Measurements from ENCODE around the gene PPP1R12B.
"Not testable (repeated sequence)": the region's sequence is repeated elsewhere in the genome, so short reads cannot be mapped to it uniquely, and the experiment has no call there.

The PPP1R12B gene

DNA sequence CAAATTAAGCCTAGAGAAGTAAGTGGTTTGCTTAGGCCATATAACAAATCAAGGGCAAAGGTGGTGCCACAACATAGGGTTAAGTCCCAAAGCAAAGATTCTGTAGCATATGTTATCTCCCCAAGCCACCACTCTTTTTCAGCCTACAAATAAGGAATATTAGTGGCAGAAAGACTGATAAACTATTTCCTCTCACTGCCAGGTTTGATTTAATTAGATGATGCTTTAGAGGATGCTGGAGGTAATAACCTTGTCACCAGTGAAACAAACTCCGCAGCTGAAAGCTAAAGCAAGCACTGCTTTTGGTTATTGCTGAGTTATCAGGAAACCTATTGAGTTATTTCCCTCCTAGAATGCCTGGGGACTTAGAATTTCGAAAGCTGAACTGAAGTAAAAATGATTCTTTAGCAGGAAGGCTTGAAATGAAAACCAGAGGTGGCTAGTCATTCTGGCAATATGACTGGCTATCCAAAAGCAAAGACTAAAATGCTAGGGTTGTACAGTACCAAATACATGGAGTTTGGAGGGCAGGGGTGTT lies 216.5 kb downstream of the PPP1R12B start:
- no peak for DNase-seq

DNA sequence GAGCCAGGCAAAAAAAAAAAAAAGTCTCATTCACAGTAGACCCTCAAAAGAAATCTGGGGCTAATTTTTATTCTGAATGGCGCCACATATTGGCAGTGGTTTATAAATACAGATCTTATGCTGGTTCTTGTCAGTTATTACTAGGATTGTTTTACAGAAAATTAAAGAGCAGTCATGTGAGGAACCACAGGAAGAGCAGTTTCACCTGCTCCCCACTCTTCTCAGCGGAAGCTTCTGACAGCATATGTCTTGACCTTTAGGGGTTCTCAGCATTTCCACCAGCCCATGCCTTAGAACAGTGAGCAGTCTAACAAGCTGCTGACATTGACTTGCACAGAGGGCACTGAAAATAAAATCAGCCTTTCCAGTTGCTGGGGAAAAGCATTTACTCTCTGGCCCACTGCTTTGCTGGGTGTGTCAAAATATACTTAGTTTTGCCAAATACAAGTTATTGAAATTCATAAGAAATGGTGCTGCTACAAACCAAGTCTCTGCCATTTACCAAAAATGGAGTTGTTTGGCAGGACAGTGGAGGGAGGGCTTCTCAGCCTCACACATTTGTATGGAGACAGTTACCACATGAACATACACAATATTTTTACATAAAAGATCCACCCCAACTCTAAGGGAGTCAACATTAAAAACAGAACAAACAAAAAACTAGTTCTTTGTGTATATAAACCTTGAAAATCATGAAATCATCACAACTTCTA lies 217.5 kb downstream of the PPP1R12B start:
- DNase-seq: peak in 1 of 14 donors; percentile 11

DNA sequence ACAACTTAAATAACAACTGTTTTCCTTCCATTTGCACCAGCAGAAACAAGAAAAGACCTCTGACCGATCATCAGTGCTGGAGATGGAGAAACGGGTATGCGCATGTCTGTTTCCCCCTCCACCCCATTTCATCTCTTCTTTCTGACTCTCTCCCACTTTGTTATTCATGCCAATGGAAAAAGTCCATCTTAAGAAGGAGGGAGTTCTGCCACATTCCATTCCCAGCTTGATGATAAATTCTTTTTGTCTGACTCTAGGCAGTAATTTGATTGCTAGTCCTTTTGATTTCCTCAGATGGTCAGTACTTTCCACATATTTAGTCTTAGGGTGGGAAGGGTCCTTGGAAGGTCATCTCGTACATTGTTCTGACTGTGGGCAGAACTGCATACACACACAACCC lies 219.2 kb downstream of the PPP1R12B start:
- DNase-seq: no peak

DNA sequence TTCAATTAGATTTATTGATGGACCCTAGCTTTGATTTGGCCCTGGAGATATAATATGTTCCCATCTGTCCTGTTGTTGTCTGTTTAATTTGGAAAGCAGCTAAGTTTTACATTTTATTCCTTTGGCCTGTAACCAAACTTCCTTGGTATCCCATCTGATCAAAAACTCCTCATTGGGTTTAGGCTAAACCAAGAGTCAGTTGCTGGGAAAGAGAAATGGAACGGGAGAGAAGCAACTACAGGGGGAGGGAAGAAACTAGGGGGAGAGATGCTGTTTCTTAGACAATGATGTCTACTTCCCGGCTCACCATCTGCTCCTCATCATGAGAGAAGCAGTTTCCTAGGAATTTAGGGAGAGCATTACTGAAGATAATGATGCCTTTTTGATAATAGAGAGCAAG lies 219.9 kb downstream of the PPP1R12B start:
- DNase-seq: no peak

DNA sequence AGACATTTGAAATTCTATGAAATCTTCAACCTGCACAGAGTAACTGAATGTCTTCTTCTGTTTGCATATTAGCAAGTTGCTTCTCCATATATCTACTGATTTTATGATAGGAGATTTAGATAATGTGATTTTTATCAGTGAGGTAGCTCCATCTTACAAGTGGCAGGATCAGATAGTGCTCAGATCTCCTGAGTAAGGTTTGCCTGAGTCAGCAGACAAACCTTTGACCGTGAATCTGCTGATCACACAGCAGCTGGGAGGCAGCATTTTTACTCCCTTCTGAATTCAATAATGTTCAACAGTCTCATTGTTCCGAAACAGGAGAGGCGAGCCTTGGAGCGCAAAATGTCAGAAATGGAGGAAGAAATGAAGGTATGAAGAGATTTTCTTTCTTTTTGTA lies 220.3 kb downstream of the PPP1R12B start:
- DNase-seq: no peak

DNA sequence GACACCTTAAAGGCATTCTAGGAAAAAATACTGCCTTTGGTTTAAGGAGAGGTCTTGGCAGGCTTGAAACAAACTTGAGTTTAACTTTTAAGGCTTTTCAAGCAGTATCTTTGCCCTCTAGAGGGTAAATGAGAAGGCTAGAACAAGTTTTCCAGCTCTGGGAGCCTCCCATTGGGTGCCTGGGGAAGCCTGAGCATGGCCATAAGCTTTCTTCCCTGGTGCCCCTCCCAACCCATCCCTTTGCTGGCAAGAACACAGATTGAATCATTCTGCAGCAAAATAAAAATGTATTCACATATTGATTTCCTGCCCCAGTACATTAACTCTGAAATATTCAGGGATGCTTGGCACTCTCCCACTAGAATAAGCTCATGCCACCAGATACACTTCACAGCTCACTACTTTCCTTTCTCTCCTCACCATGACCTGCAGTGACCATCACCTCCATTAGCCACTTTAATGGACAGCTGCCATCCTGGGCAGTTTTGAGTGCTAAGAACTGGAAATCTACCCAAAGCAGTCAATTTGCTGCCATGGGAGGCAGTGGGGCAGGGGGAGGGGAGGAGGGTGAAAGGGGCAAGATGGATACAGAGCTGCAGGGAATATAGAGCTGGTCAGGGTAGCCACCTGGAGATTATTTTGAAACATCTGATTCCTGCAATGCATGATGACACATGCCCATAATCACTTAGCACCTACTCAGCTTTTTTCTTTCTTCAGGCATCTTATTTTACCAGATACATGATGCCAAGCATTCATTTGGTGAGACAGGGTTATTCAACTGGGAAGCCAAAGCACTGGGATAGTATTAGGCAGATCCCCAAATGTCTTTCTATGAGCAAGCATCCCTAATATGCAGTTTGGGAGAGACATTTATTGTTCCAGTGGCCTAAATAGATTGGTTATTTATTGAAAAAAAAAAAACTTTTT lies 221.2 kb downstream of the PPP1R12B start:
- DNase-seq: no peak

DNA sequence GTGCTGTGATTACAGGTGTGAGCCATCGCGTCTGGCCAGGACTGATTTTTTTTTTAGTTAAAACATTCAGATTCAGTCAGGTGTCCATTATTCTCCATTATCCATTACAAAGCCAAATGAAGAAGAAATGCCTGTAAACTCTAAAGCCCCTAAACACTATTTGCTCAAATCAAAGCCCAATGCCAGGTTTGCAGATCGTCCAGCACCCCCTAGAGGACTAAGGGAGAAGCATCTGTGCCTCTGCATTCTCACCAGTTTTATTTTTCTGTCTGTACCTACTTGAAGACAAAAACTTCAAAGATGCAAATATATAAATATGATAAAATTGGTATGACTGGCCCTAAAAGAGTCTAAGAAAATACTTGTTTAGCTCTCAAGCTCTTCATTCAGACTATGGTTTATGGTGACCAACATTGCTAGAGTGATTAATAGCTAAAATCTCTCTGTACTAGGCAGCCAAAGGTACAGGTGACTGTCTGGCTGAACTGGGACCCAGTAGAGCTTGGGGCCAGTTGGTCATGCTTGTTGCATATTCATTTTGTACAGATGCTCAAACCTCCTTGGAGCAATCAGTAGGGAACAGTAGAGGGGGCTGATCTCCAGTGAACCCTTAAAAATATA lies 223.3 kb downstream of the PPP1R12B start:
- peak in 2 of 14 donors; percentile 10 to 18 for DNase-seq

DNA sequence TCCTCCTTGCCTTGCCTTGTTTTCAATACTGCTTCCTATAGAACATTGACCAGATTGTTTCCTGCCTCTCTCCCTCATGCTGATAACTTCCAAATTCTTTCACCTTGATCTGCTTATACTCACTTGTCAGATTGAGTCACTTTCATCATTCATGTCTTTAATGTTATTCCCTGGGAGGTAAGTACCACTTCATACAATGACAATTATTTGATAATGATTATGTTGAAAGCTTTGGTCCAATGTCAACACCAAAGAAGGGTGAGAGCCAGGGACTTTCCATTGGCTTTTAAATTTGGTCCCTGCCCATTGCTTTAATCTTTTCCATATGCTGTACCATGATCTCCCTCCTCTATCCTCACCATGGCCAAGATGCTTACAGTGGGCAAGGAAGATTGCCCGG lies 224.4 kb downstream of the PPP1R12B start:
- no peak for DNase-seq

DNA sequence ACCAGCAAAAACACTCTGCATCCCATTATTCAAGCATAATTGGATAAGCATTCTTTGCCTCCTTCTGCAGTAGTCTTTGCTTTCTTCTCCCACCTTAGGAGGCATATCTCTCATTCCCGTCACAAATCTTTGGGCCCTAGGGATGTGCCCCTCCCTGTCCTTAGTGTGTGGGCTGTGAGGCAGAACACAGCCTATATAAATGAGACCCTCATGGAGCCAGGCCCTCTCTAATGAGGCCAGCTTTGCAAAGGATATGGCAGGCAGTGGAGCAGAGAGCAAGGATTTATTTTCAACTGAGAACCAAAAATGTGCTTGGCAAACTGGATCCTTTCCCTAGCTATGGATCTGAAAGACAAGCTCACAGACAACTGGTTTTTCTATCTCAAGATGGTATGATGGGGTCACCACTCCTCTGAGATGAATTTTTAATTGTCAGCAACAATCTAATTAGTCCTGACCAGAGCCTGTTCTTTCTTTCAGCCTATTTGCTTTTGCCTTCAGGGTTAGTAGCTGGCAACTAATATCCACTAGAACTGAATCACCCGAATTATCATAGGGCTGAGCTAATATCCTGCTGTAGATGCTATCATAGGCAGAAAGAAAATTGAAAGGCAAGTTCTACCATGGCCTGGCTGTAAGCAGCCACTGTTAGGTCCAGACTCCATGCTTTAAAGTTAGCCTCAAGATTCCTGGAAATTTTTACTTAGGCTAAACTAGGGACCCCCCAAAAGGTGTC lies 227.6 kb downstream of the PPP1R12B start:
- no peak for DNase-seq

DNA sequence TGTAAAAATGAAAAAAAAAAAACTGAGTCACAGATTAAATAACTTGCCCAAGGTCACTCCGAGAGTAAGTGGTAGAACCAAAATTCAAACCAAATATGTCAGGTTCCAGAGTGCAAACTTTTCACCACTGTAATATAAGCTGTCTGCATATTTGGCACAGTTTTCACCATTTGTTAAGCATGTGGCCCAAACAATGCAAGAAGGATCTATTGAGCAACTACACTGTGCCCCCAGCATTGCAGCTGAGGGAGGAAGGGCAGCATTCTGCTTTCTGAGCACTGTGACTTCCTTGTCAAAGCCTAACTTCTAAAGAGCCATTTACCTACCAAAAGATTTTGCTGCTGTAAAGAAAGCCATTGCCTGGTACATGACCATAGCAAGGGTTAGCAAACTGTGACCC lies 228.3 kb downstream of the PPP1R12B start:
- DNase-seq: no peak

DNA sequence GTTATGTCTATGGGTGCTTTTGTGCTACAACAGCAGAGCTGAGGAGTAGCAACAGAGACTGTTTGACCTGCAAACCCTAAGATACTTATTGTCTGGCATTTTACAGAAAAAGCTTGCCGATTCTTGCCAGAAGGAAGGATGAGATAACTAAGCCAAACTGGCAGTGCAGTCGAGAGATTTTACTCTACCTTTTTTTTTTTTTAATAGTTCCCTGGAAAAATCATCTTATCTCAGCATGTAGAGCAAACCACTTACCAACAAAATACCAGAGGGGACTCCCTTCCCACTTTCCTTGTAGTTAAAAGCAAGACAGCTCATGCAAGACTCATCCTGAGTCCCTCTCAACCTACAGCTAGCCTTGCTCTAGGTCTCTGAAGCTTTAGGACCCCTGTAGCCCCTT lies 228.9 kb downstream of the PPP1R12B start:
- no peak for DNase-seq

DNA sequence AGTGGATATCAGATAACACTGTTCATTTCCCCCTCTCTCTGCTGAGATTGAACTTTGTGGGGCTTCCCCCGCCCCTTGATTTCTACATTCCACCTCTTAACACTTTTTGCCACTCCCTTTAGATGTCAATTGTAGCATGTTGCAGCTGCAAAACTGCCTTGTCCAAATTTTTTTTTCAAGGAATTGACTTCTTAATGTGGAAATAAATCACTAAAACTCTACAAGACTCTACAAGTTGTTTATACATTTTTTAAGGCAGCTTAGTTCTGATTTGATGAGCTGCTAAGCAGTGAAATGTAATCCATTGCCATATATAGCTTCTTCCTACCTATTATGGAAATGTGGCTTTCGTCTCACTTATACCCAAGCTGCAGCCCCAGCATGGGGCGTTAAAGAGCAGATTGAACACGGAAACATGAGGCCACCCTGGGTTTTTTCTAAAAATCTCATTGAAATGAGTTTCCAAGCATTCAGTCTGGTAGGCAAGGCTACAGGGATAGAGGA lies 229.6 kb downstream of the PPP1R12B start:
- DNase-seq: peak in 1 of 14 donors; percentile 9

DNA sequence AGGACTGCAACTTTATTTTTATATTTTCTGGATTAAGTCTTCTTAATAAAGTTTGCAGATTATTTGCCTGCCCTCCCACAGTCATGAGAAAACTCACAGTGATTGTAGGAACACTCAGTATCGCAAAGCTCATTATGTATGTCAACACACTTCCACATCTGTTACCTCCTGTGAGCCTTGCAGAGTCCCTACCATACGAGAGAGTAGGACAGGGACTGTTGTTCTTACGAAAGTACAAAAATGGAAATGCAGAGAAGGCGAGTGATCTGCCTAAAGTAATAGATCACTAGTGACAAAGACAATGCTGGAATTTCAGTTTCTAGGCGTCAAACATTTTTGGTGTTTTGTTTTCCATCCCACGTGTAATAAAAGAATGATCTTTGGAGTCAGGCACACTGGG lies 230.1 kb downstream of the PPP1R12B start:
- no peak for DNase-seq

DNA sequence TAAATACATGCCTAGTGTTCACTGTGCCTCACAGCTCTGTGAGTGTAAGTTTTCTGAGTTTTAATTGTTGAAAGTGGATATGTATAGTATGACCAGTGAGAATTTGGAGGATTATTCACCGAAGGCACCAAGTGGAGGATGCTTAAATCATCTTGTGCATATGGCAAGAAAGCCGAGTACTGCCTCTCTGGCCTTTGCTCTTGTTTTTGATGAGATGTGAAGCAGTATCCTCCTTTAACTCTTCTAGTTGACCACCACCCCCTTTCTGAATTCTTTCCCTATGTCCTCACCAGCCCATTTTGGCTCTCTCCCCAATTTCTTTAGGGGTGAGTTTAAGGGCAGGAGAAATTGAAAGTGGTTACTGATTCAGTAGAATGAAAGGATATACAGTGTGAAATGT lies 231.3 kb downstream of the PPP1R12B start:
- no peak for DNase-seq

DNA sequence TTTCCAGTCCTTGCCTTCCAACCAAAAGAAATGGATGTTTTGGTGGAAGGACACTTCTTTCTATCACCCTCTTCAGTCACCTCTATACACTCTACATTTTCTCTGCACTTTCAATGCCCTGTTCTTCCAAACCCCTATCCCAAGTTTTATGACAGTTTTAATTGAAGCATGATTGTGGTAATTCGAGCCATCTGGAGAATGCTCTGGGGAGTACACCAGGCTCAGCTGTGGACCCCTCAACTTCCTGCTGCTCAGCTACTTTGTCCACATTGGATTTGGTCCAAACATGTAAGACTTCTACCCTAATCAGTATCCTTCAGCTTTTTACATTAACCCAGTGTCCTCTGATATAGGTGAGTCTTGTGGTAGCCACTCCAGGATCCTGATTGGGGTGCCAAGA lies 232.1 kb downstream of the PPP1R12B start:
- no peak for DNase-seq

DNA sequence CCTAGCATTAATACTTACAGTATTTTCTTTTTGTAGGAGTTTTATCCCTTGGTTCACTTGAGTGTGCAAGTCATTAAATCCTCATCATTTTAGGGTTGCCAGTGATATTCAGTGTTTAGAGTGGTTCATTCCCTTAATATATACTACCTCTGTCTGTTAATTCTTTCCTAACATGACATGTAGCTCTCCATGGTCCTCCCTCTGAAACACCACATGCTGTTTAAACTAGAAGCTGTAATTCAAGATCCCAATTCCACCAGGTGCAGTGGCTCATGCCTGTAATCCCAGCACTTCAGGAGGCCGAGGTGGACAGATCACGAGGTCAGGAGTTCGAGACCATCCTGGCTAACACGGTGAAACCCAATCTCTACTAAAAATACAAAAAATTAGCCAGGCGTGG lies 233.9 kb downstream of the PPP1R12B start:
- not testable (repeated sequence) for DNase-seq

DNA sequence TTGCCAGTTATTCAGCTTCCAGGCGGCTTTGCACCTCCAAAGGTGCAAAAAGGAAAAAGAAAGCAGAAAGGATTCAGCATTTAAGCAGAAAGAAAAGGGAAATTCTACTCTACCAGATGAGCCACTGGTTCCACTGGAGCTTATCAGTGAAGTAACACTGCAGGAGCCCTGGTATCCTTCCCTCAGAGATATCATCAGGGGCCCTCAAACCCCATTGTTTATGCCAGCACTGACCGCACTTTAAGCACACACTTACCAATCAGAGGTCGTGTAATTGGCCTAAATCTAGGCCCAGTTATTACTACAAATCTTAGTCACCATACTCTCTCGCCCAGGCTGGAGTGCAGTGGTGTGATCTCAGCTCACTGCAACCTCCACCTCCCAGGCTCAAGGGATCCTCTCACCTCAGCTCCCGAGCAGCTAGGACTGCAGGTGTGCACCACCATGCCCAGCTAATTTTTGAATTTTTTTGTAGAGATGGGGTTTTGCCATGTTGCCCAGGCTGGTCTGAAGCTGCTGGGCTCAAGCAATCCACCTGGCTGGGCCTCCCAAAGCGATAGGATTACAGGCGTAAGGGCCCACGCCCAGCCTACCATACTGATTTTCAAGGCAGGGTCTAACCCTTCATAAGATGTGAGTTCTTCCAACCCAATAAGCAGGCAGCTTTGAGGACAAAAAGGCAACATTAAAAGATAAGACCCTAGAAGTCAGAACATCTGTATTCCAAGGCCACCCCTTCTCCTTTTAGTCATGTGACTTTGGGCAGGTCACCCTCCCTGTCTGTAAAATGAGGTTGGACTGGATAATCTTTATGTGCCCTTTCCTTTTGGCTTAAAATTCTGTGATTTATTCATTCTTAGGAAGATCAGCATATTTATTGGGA lies 236.4 kb downstream of the PPP1R12B start:
- no peak for DNase-seq

DNA sequence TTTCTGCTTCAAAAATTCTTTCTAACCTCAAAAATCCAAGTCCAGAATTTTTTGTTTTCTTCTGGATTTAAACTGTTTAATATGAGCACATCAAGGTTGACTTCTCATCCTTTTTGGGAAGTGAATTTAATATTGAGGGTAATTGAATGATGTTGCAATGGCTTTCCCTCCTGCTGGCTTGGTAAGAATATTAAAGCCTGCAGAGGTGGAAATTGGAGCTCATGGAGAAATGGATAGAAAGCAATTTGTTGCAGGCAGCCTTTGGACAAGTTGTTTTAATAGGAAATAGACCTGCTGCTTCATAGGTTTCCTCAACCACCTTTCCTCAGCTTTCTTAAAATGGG lies 237.1 kb downstream of the PPP1R12B start:
- no peak for DNase-seq

DNA sequence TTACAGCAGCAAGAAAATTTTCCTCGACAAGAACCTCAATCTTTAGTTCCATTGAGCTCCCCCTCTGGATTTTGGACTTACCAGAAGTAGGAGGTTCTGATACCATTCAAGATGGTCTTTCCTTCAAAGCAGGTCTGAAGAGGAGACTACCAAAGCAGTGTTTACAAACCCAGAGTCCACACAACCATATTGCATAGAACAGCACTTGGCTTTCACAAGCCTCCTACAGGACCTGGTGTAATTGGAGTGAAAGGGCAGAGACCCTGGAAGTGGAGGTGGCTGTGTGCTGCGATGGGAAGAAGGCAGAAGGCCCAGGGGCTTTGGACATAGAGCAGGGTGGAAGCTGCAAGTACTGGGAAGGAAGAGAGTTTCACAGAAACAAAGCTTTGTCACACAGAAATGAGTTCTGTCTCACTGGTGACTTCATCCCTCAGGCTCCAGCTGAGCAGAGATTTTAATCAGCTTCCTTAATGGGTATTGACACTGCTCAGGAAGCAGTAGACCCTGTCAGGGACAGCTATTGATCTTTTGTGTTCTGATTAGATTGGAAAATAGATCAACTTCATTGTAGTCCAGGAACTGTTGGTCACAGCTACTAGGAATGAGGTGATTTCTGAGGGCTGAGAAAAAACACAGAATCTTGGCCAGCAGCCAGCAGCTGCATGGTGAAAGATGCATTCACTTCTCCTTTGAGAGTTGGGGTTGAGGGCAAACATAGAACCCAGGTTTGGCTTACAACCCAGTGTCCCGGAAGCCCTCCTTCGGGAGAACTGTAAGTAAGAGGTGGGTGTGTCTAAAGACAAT lies 237.7 kb downstream of the PPP1R12B start:
- DNase-seq: peak in 5 of 14 donors; percentile 9 to 46 (median 30)

DNA sequence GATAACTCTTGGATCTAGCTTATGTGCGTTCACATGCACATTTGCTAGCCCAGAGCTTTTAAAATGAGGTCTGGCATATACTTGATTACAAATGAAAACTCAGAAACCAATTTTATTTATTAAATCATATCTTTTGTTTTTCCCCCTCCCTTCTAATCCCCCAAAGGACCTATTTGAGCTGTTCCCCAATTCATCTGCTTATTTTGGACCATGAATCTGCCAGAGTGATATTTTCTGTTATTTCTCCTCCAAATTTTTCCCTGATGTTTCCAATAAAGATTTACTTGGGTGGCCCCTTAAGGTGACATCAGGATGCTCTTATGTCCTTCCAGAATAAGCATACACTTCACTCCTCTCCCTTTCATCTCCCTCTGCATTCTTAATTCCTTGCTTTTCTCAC lies 238.4 kb downstream of the PPP1R12B start:
- no peak for DNase-seq
